ENCODE results near the gene DNAJA4.

GRCh38 chr15:78312957-78313356 lies 48.6 kb downstream of the DNAJA4 start:
- no peak for TF ChIP-seq CTCF (IDR thresholded peaks at IDR 0.05)
- no peak for TF ChIP-seq POLR2AphosphoS5 (IDR thresholded peaks at IDR 0.05)
- TF ChIP-seq POLR2A (IDR thresholded peaks at IDR 0.05), result no peak

All from gastroesophageal sphincter (tissue), 3 donors.